Measurements from ENCODE around the gene SLC6A6. TPM values are rescaled to one million over a fixed set of nuclear protein-coding genes. Genes with fewer than 3 reads are reported as not detected.

Gene SLC6A6
- polyA plus RNA-seq, 1 of the 3 experiments (the other 2 are of a cell fraction): 19.1 TPM

DNA sequence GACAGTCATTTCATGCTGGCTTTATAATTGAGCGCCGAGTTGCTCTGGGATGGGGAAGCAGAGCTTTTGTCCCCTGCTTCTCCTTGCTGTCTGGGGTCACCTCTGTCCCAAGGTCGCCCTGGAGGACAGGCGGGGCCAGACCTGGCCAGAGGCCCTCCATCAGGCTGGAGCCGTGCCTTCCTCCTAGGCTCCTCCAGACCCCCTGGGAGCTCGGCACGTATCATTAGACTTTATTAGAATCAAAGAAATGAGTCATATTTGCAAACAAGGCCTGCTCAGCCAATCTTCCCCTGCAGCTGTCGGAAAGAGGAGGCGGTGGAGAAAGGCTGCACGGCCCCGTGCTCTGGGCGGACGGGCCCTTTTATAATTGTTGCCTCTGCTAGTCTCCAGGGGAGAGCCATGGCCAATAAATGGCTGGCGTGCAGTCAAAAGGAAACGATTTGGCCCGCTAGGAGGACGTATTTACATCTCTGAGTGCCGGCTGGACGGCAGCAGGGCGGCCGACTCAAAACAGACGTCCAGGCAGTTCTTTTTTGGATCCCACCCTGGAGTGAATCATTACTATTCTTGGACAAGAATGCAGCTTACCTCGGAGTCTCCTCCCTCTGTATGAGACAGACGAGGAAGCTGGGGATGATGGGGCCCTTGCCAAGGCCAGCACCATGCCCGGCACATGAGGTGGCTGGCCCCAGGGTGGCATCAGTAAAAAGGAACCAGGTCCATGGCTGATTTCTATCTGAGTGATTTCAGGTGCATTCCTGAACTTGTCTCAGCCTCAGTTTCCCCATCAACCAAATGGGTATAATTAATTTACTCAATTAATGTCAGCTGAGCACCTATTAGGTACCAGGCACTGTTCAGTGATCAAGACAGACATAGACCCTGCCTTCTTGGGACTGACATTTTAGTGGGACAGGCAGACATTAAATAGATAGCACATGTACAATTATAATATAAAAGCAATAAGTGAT lies 50.6 kb downstream of the SLC6A6 start (continued):
- no peak for TF ChIP-seq FOXM1 (IDR thresholded peaks at IDR 0.05; ENCODE audit: low read depth)
- TF ChIP-seq USF1 (IDR thresholded peaks at IDR 0.05; ENCODE audit: borderline replicate concordance, low read depth): no peak
- no peak for TF ChIP-seq GABPA (IDR thresholded peaks at IDR 0.05; ENCODE audit: low read depth)
- TF ChIP-seq MEF2A (IDR thresholded peaks at IDR 0.05; ENCODE audit: borderline replicate concordance, low read depth): peak; percentile 95
- TF ChIP-seq CTCF (IDR thresholded peaks at IDR 0.05): peak; percentile 23; the same call in 1 of the 2 replicates
- TF ChIP-seq, protein P1, sequence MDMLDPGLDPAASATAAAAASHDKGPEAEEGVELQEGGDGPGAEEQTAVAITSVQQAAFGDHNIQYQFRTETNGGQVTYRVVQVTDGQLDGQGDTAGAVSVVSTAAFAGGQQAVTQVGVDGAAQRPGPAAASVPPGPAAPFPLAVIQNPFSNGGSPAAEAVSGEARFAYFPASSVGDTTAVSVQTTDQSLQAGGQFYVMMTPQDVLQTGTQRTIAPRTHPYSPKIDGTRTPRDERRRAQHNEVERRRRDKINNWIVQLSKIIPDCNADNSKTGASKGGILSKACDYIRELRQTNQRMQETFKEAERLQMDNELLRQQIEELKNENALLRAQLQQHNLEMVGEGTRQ (IDR thresholded peaks at IDR 0.05; ENCODE audit: borderline replicate concordance, low read depth, low read length): no peak
- TF ChIP-seq MAX (IDR thresholded peaks at IDR 0.05; ENCODE audit: low read depth): 0 out of 2 replicates have a peak, but pooled peaks have one; percentile 43
- TF ChIP-seq ELF1 (IDR thresholded peaks at IDR 0.05): no peak
- TF ChIP-seq RCOR1 (IDR thresholded peaks at IDR 0.05; ENCODE audit: low read length): no peak
- no peak; the same call in 1 of the 2 replicates for TF ChIP-seq PBX3 (IDR thresholded peaks at IDR 0.05)
- 0 out of 4 replicates have a peak, but pooled peaks of 1 of the 2 experiments have one; percentile 62 for TF ChIP-seq EP300 (IDR thresholded peaks at IDR 0.05; ENCODE audit: borderline replicate concordance in 1 of 2, low read depth in 1 of 2, low read length in 1 of 2)
- TF ChIP-seq YY1 (IDR thresholded peaks at IDR 0.05; ENCODE audit: low read depth): peak; percentile 51; the same call in 1 of the 2 replicates
- TF ChIP-seq FOXJ3 (CRISPR knock-in tag; IDR thresholded peaks at IDR 0.05): no peak
- TF ChIP-seq RFX5 (IDR thresholded peaks at IDR 0.05; ENCODE audit: low read length): no peak
- TF ChIP-seq TCF12 (IDR thresholded peaks at IDR 0.05): peak; percentile 73
- peak; percentile 14; the same call in 1 of the 2 replicates for TF ChIP-seq RAD21 (IDR thresholded peaks at IDR 0.05; ENCODE audit: low read length)
- TF ChIP-seq NRF1 (IDR thresholded peaks at IDR 0.05; ENCODE audit: low read depth, low read length): no peak
- no peak for TF ChIP-seq GATA2 (CRISPR knock-in tag; IDR thresholded peaks at IDR 0.05)
- TF ChIP-seq SMC3 (IDR thresholded peaks at IDR 0.05; ENCODE audit: low read depth, low read length): no peak
- no peak for TF ChIP-seq TAF1 (IDR thresholded peaks at IDR 0.05; ENCODE audit: borderline replicate concordance, low read depth, low read length)
- TF ChIP-seq, protein P2, sequence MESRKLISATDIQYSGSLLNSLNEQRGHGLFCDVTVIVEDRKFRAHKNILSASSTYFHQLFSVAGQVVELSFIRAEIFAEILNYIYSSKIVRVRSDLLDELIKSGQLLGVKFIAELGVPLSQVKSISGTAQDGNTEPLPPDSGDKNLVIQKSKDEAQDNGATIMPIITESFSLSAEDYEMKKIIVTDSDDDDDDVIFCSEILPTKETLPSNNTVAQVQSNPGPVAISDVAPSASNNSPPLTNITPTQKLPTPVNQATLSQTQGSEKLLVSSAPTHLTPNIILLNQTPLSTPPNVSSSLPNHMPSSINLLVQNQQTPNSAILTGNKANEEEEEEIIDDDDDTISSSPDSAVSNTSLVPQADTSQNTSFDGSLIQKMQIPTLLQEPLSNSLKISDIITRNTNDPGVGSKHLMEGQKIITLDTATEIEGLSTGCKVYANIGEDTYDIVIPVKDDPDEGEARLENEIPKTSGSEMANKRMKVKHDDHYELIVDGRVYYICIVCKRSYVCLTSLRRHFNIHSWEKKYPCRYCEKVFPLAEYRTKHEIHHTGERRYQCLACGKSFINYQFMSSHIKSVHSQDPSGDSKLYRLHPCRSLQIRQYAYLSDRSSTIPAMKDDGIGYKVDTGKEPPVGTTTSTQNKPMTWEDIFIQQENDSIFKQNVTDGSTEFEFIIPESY (IDR thresholded peaks at IDR 0.05; ENCODE audit: borderline replicate concordance, low read depth): no peak

Data from SK-N-SH (cell line).